B cell (primary cell): Measurements from ENCODE around the gene TMEM147. TPM values are rescaled to one million over a fixed set of nuclear protein-coding genes. Genes with fewer than 3 reads are reported as not detected.
A peak's percentile ranks its signal among the peaks of the same experiment; 100 is the strongest.

Experiments
- ATAC-seq: fragments of 200-7000 bp; cut with Tn5 transposase; one replicate; pipeline ENCODE4 v1.10.0; 2021; ENCODE audit warnings: low read depth, mild to moderate bottlenecking, moderate number of reproducible peaks, moderate library complexity
- CTCF ChIA-PET: fragments of 350-600 bp; sonication (Branson Sonifier 250); formaldehyde crosslinking; loops from one replicate; lab custom pipeline; 2021; ENCODE audit warnings: antibody characterized with exemption, inconsistent platforms; lab: Charles Lee
- POLR2A ChIA-PET: fragments of 350-600 bp; sonication (Branson Sonifier 250); formaldehyde crosslinking; loops from one replicate; lab custom pipeline; 2021; ENCODE audit warnings: antibody characterized with exemption; lab: Charles Lee
- DNase-seq: peaks from one replicate; pipeline ENCODE4 v3.0.0; 2013
- H2AFZ ChIP-seq: 2 replicates; pipeline ENCODE4 v1.6.1; 2012; ENCODE audit warnings: mild to moderate bottlenecking, low read depth, low read length; ENCODE audit not compliant: insufficient read depth, poor library complexity, severe bottlenecking
- H3K27ac ChIP-seq, 2 donors: 1 replicate in 1 of 2; 2 replicates in 1 of 2; pipeline ENCODE4 v1.5.1; 2012 to 2013; ENCODE audit warnings: low read length in 2 of 2, mild to moderate bottlenecking in 2 of 2, moderate library complexity in 1 of 2
- H3K27me3 ChIP-seq, 4 experiments: fragments of 200-600 bp in 1 of 4; sonication (generic) in 1 of 4; replicated peaks in 1 of 4; 1 replicate in 2 of 4; 2 replicates in 2 of 4; pipeline versions ENCODE4 v1.6.1 to v1.7.0; 2013 to 2016; ENCODE audit warnings: low read length in 3 of 4, mild to moderate bottlenecking in 2 of 4, mixed read lengths in 1 of 4, moderate library complexity in 1 of 4; ENCODE audit not compliant: insufficient read depth in 4 of 4, control insufficient read depth in 3 of 4; ENCODE audit errors: control extremely low read depth in 1 of 4
- H3K36me3 ChIP-seq, 2 experiments: replicated peaks in 1 of 2; 1 replicate in 1 of 2; 2 replicates in 1 of 2; pipeline versions ENCODE4 v1.6.1 to v1.7.1; 2013; ENCODE audit warnings: low read length in 1 of 2; ENCODE audit not compliant: insufficient read depth in 2 of 2, control insufficient read depth in 1 of 2; ENCODE audit errors: control extremely low read depth in 1 of 2, extremely low read depth in 1 of 2
- H3K4me1 ChIP-seq, 2 donors: fragments of 200-600 bp in 1 of 2; sonication (generic) in 1 of 2; 1 replicate in 1 of 2; 2 replicates in 1 of 2; pipeline versions ENCODE4 v1.5.1 to v1.6.1; 2013 to 2017; ENCODE audit warnings: low read length in 2 of 2; ENCODE audit not compliant: control insufficient read depth in 2 of 2, insufficient read depth in 2 of 2
- H3K4me2 ChIP-seq: replicated peaks from 2 replicates; pipeline ENCODE3; 2012; ENCODE audit warnings: mild to moderate bottlenecking, low read depth, low read length; ENCODE audit not compliant: poor library complexity, severe bottlenecking
- H3K4me3 ChIP-seq, 5 experiments: fragments of 200-600 bp in 1 of 5; sonication (generic) in 1 of 5; 1 replicate in 3 of 5; 2 replicates in 2 of 5; pipeline versions ENCODE4 v1.5.1 to v1.7.0; 2011 to 2016; ENCODE audit warnings: low read length in 4 of 5, mild to moderate bottlenecking in 4 of 5, low read depth in 2 of 5, control low read depth in 1 of 5, moderate library complexity in 1 of 5; ENCODE audit not compliant: insufficient read depth in 1 of 5; ENCODE audit errors: control extremely low read depth in 1 of 5, extremely low read depth in 1 of 5
- H3K79me2 ChIP-seq: fragments of 200-600 bp; sonication (generic); one replicate; pipeline ENCODE4 v1.6.0; 2016; ENCODE audit warnings: low read length; ENCODE audit not compliant: control insufficient read depth, insufficient read depth
- H3K9ac ChIP-seq: fragments of 200-600 bp; sonication (generic); 2 replicates; pipeline ENCODE4 v1.6.1; 2017; ENCODE audit warnings: mild to moderate bottlenecking, low read length, moderate library complexity
- H3K9me3 ChIP-seq, 3 donors: one replicate each; pipeline versions ENCODE4 v1.6.1 to v1.7.1; 2013; ENCODE audit warnings: low read length in 2 of 3; ENCODE audit not compliant: control insufficient read depth in 2 of 3, insufficient read depth in 1 of 3; ENCODE audit errors: control extremely low read depth in 1 of 3
- H4K20me1 ChIP-seq: 2 replicates; pipeline ENCODE4 v1.6.0; 2012; ENCODE audit warnings: mild to moderate bottlenecking, low read length; ENCODE audit not compliant: insufficient read depth, control insufficient read depth, poor library complexity, severe bottlenecking
- H3K27ac Mint-ChIP-seq: one replicate; pipeline ENCODE4 v1.8.0; 2021; ENCODE audit warnings: mixed read lengths
- H3K27me3 Mint-ChIP-seq: one replicate; pipeline ENCODE4 v1.8.0; 2021; ENCODE audit warnings: mixed read lengths
- H3K4me1 Mint-ChIP-seq: one replicate; pipeline ENCODE4 v1.8.0; 2021; ENCODE audit warnings: mixed read lengths
- H3K4me3 Mint-ChIP-seq: one replicate; pipeline ENCODE4 v1.8.0; 2021; ENCODE audit warnings: mixed read lengths
- H3K9me3 Mint-ChIP-seq: one replicate; pipeline ENCODE4 v1.8.0; 2022; ENCODE audit warnings: mixed read lengths; ENCODE audit not compliant: insufficient read depth
- CTCF ChIP-seq: fragments of 200-600 bp; IDR thresholded peaks from one replicate; pipeline ENCODE4 v1.8.0; 2022; ENCODE audit warnings: antibody characterized with exemption, mild to moderate bottlenecking
- EZH2 ChIP-seq: IDR thresholded peaks from 2 replicates; pipeline ENCODE4 v1.6.1; 2012; ENCODE audit warnings: borderline replicate concordance, low read depth, mild to moderate bottlenecking, moderate library complexity, low read length; ENCODE audit not compliant: insufficient read depth, poor library complexity, severe bottlenecking
- WGBS: methylation state at CpG from one replicate; pipeline ENCODE4 v1.1.5; 2013; ENCODE audit warnings: missing lambda C conversion rate; ENCODE audit not compliant: insufficient coverage; 5-methylcytosine and 5-hydroxymethylcytosine counted together
- intact Hi-C: fragments of 100-400 bp; cut with micrococcal nuclease; formaldehyde crosslinking; loops from one replicate; pipeline ENCODE4 v1.10.0; 2022
- polyA plus RNA-seq: library from polyadenylated mRNA; depleted of rRNA; stranded (reverse); fragments of >200 nt; gene quantifications from 2 replicates; pipeline ENCODE4 v1.2.3, GENCODE V29; 2012
- total RNA-seq, 2 donors: library from RNA; stranded (reverse); fragments of 120-200 nt in 1 of 2; gene quantifications; 1 replicate in 1 of 2; 2 replicates in 1 of 2; pipeline versions ENCODE4 v1.2.3 to v1.2.4, GENCODE V29; 2013 to 2022

TMEM147 gene
- total and polyA plus RNA-seq, 2 donors (not counting 1 experiment from before 2014, with no cell fraction given) = 39.8 to 68.9 TPM

- H3K27me3 Mint-ChIP-seq = peaks cover 38% of the 10 kb centered on the region
- Histone ChIP-seq H3K27me3 (peaks cover 0 to 25% (median 5%) of the 10 kb centered on the region in 4 experiments), H3K4me3 (peak within 1 kb of the TSS in 3 of 5 experiments; percentile 20 to 35 (median 35)), H4K20me1 (no peaks in the 10 kb centered on the region), H3K9ac (peak within 1 kb of the TSS; percentile 17), H3K36me3 (no peaks in the 10 kb centered on the region), H3K4me1 (peaks cover 10 to 14% of the 10 kb centered on the region in 2 donors), H3K79me2 (no peaks in the 10 kb centered on the region), H3K9me3 (peaks cover 0 to 2% (median 0%) of the 10 kb centered on the region in 3 donors), H3K4me2 (peak within 1 kb of the TSS; percentile 69), H2AFZ (peak within 1 kb of the TSS; percentile 59), H3K27ac (no peak within 1 kb of the TSS)
- H3K4me3 Mint-ChIP-seq = peak within 1 kb of the TSS; percentile 79
- ChIA-PET POLR2A (no interaction called here), CTCF (no interaction called here)
- intact Hi-C loops = no loop called here
- H3K4me1 Mint-ChIP-seq = peaks cover 15% of the 10 kb centered on the region
- H3K27ac Mint-ChIP-seq = peak within 1 kb of the TSS; percentile 41
- no peak for TF ChIP-seq CTCF
- no peak for TF ChIP-seq EZH2
- no peaks in the 10 kb centered on the region for H3K9me3 Mint-ChIP-seq
- WGBS = 68% methylated on average over 36 of the region's 39 CpGs
- DNase-seq (peak; percentile 21), ATAC-seq (no peak)
These were observed 12.1 kb upstream of the TMEM147 start, which contains the start of gene GAPDHS for GRCh38 chr19:35533201-35533821. Gene GAPDHS, plus strand, starts transcription at chr19:35533456. Its CDS starts 72 bp downstream, at chr19:35533528.

GRCh38 chr19:35533822-35534392 lies 11.5 kb upstream of the TMEM147 start:
- Histone ChIP-seq H2AFZ (peak overlapping the region; percentile 59), H3K9me3 (peaks cover 0 to 2% (median 0%) of the 10 kb centered on the region in 3 donors), H3K9ac (peak overlapping the region; percentile 17), H3K27ac (no peak overlapping the region), H3K4me3 (peak overlapping the region in 3 of 5 experiments; percentile 20 to 35 (median 35)), H3K79me2 (no peaks in the 10 kb centered on the region), H3K36me3 (no peaks in the 10 kb centered on the region), H3K4me2 (peak overlapping the region; percentile 69), H4K20me1 (no peaks in the 10 kb centered on the region), H3K4me1 (peaks cover 10 to 14% of the 10 kb centered on the region in 2 donors), H3K27me3 (peaks cover 0 to 20% (median 5%) of the 10 kb centered on the region in 4 experiments)
- H3K4me3 Mint-ChIP-seq = peak overlapping the region; percentile 79
- TF ChIP-seq EZH2 = no peak
- no peak for TF ChIP-seq CTCF
- peak overlapping the region; percentile 41 for H3K27ac Mint-ChIP-seq
- intact Hi-C loops = no loop called here
- CTCF ChIA-PET = no interaction called here
- peaks cover 15% of the 10 kb centered on the region for H3K4me1 Mint-ChIP-seq
- whole genome bisulfite sequencing = 7% methylated on average over 20 of the region's 30 CpGs
- no peaks in the 10 kb centered on the region for H3K9me3 Mint-ChIP-seq
- peak; percentile 61 for ATAC-seq
- POLR2A ChIA-PET = no interaction called here
- peaks cover 32% of the 10 kb centered on the region for H3K27me3 Mint-ChIP-seq
- peak; percentile 71 for DNase-seq
